ENCODE measurements around the gene SELENOH.

SELENOH gene

DNA sequence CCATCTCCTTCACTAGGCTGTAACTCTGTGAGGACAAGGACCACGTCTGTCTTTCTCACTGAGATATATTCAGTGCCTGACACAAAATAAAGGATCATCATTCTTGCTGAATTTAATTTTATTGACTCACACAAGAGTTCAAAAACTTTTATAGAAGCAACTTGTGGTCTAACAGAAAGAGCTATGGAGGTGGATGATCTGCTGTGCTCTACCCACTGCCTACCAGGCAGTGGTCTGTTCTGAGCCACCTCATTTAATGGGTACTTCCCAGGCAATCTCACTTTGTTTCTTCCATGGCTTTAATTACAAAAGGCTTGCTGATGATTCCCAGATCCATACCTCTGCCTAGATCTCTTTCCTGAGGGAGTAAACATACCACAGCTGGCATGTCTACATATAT, 5.6 kb downstream of the SELENOH start:
- DNase-seq (ENCODE audit: low read depth): no peak

- DNase-seq (ENCODE audit: low read depth): no peak
Measured at GRCh38 chr11:57751176-57751575, 9.9 kb downstream of the SELENOH start.

- DNase-seq (ENCODE audit: low read depth): no peak
Measured at GRCh38 chr11:57751676-57752253, 10.5 kb downstream of the SELENOH start, which contains the start of gene BTBD18. Gene BTBD18 (minus strand): TSS chr11:57751819. CDS start chr11:57751188, 631 bp downstream.

DNA sequence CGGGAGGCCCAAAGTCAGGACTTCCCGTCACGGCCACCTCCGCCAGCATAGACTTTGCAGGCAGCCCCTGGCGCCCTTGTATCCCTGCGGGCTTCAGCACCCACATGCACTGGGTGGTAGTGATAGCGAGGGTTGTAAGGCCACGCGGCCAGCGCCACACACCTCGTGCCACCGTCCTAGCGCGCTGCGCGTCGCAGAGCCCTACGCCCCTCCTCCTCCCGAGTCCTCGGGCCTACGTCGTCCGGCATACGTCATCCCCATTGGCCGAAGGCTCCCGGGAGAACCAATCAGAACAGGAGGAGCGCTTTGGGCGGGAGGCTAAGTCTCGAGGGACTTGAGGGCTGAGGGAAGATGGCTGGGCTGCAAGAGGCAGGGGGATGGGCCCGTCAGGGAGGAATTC, 11.7 kb downstream of the SELENOH start:
- no peak for DNase-seq (ENCODE audit: low read depth)

GRCh38 chr11:57758174-57758573, 16.9 kb downstream of the SELENOH start:
- DNase-seq (ENCODE audit: low read depth): no peak

GRCh38 chr11:57761301-57762234, 20.3 kb downstream of the SELENOH start, which contains the start of gene CTNND1:
Gene CTNND1 (plus strand): TSS chr11:57761802. CDS start chr11:57791479, 29,677 bp downstream.
- DNase-seq (ENCODE audit: low read depth): peak; percentile 94

DNA sequence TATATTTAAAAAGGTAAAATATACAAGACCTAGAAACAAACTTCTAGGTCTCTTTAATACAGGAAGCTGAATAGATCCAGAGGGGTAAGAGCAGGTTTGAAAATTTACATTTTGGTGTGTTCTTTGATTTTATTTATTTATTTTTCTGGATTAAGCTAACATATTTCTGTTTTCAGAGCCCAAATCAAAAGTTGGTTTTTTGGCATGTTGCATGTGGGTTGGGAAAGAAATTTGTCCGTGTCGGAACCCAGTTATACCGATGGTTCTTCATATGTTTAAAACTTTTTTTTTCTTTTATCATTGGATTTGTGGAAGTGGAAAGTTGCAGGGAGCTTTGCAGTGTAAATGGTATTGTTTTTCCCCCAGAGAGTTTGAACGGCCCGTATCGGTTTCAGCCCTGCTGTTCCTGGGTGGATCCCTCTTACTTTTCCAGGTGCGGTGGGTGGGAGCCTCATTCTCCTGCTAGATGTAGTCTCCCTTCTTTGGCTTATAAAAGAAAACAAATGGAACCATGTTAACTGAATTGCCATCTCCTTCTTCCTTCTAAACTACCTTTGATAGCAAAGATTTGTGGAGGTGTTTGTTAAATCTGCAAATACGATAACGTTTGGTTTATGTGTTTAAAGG, 21.1 kb downstream of the SELENOH start:
- DNase-seq (ENCODE audit: low read depth): no peak

- no peak for DNase-seq (ENCODE audit: low read depth)
Measured at GRCh38 chr11:57763568-57763967, 22.3 kb downstream of the SELENOH start.

DNA sequence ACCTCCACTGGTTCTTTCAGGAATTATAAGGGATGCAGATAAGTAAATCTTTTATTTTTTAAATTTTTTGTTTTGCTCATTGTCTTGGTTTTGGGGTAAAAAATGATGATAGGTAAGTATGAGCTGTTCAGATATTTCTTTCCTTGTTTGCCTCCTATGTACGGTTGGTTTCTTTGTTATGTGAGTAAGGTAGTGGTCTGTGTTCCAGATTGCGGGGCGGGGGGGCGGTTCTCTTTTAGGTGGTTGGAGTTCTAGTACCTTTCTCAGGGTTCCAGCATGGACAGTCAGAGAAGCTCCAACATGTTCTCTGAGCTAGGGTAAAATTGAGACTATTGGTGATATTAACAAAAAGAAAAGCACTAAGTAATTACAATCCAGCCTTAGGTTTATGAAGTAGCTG, 22.7 kb downstream of the SELENOH start:
- no peak for DNase-seq (ENCODE audit: low read depth)

GRCh38 chr11:57764566-57764965, 23.3 kb downstream of the SELENOH start:
- no peak for DNase-seq (ENCODE audit: low read depth)

DNA sequence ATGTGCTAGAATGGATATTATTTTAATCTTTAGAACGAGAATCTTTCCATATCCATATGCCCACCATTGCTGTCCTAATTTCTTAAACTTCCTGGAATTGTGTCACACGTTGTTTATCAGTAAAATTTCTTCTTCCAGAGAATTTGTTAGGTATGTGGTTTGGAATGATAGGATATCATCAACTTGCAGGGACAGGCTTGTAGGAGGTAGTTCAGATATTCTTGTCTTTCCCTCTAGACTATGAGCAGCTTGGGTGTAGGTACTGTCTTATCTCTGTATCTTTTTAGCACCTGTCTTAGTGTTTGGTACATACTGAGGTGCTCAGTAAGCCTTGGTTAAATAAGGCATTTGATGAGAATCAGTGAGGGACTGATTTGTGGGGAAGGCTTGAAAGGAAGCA, 23.7 kb downstream of the SELENOH start:
- DNase-seq (ENCODE audit: low read depth): no peak

- DNase-seq (ENCODE audit: low read depth): no peak
Measured at GRCh38 chr11:57770793-57771192, 29.5 kb downstream of the SELENOH start.

GRCh38 chr11:57771365-57771764, 30.1 kb downstream of the SELENOH start:
- DNase-seq (ENCODE audit: low read depth): no peak

DNA sequence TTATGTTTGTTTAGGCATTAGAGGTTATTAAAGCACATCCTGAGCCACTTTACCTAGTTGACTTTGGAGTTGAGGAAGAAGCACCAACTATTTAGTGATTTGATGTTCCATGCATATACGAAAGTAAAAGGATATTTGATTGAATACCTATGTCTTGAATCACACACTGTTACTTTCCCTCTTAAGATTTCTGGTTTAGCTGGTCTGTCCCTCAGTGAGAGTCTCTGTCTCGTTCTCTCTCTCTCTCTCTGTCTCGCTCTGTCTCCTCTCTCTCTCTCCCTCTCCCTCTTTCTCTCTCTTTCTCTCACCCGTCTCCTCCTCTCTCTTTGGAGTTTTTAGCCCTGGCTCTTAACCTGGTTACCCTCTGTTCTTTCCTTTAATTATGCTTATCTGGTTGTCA, 31.3 kb downstream of the SELENOH start:
- DNase-seq (ENCODE audit: low read depth): no peak

- no peak for DNase-seq (ENCODE audit: low read depth)
Measured at GRCh38 chr11:57773026-57773598, 31.8 kb downstream of the SELENOH start.

DNA sequence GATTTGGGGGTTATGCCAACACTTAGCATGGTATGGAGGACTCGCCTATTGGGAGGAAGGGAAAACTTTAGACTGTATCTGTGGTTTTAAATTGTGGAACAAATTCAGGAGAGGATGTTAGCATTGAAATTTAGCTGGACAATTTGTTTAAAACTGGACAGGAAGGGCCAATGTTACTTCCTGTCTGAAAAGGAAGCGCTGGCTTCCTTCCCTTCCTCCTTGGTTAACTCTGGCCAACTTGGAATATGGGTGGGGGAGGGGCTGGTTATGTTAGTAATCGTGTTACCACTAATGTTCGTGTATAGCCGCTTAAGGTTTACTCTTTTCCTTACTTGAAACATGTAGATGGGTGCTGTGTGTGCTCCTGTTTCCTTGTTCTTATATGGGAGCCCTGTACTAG, 34.2 kb downstream of the SELENOH start:
- no peak for DNase-seq (ENCODE audit: low read depth)

- no peak for DNase-seq (ENCODE audit: low read depth)
Measured at GRCh38 chr11:57776031-57776521, 34.8 kb downstream of the SELENOH start.

DNA sequence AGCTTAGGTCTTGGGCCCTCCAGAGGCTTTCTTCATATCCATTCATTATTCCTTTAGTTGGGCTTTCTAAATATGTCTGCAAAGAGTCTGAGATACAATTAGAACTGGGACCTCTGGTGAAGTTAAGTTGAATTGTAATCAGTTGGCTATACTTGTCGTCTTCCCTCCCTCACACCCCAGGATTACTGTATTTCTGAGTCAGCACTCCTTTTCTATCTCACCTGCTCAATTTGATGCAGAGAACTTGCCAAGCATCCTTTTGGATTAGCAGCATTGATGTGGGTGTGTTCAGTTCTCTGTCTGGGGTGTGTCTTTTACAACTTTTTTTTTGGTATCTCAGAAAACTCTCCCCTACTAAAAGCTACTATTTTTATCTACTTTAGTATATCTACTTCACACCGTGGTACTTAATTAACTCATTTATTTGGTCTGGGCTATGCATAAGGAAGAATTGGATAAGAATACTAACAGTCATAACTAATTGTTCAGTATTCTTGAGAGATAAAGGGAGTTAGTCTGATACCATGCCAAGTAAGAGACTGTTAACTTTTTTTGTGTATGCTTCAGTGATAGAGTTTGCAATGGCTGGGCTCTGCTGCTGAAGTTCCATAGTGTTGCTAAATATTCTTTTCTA, 35.4 kb downstream of the SELENOH start:
- no peak for DNase-seq (ENCODE audit: low read depth)

GRCh38 chr11:57777969-57778317, 36.7 kb downstream of the SELENOH start:
- DNase-seq (ENCODE audit: low read depth): no peak

- peak; percentile 93 for DNase-seq (ENCODE audit: low read depth)
Measured at GRCh38 chr11:57778318-57779037, 37.2 kb downstream of the SELENOH start.

- DNase-seq (ENCODE audit: low read depth): no peak
Measured at GRCh38 chr11:57779276-57779675, 38.0 kb downstream of the SELENOH start.

Measured in HS-5 (cell line).